GM12801 (cell line): ENCODE results near the gene CDCA8.

ENCODE experiments used
- TF ChIP-seq, protein P1 (sequence below): IDR thresholded peaks from one replicate; pipeline ENCODE4 v1.5.1; 2011; ENCODE audit warnings: control low read depth; ENCODE audit not compliant: insufficient read length; ENCODE audit errors: extremely low read depth

CDCA8 gene

GRCh38 chr1:37673920-37674319, 18.4 kb upstream of the CDCA8 start:
- TF ChIP-seq, protein P1, sequence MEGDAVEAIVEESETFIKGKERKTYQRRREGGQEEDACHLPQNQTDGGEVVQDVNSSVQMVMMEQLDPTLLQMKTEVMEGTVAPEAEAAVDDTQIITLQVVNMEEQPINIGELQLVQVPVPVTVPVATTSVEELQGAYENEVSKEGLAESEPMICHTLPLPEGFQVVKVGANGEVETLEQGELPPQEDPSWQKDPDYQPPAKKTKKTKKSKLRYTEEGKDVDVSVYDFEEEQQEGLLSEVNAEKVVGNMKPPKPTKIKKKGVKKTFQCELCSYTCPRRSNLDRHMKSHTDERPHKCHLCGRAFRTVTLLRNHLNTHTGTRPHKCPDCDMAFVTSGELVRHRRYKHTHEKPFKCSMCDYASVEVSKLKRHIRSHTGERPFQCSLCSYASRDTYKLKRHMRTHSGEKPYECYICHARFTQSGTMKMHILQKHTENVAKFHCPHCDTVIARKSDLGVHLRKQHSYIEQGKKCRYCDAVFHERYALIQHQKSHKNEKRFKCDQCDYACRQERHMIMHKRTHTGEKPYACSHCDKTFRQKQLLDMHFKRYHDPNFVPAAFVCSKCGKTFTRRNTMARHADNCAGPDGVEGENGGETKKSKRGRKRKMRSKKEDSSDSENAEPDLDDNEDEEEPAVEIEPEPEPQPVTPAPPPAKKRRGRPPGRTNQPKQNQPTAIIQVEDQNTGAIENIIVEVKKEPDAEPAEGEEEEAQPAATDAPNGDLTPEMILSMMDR: no peak

DNA sequence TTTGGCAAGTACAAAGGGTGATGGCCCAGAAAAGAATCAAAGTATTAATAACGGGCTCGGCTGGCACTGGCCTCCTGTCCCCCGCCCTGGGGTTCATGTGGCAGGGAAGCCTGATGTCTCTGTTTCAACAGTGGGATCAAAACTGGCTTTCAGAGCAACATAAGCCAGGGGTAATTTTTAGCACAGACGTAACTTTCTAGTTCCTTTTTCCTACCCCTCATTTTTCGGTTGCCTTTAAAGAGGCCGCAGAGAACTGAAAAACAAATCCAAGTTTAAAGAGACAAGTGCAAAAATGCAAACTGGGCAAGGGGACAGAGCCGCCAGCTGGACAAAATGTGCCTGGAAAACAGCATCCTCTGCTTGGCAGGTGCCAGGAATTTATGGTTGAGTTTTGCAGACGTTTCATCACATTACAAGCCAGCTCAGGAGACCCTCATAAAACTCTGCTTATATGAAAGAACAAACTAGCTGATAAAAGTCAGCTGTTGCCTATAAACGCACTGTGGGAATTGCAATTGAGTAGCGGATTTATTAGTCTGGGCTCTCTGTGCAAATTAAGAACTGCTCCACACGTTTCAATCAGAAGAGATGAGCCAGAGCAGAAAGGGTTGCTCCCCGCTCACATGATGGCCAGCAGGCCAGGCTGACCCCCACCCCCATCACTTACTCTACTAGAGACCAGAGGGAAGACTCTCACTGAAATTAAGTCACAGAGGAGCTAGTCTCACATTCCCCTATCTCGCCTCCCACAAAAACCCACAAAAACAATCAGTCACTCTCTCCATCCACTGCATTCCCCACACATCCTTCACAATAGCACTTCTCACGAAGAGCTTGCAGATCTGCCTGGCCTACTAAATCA, 15.8 kb upstream of the CDCA8 start:
- TF ChIP-seq, protein P1: no peak

- TF ChIP-seq, protein P1: no peak
These were observed 15.2 kb upstream of the CDCA8 start for GRCh38 chr1:37677143-37677439.

DNA sequence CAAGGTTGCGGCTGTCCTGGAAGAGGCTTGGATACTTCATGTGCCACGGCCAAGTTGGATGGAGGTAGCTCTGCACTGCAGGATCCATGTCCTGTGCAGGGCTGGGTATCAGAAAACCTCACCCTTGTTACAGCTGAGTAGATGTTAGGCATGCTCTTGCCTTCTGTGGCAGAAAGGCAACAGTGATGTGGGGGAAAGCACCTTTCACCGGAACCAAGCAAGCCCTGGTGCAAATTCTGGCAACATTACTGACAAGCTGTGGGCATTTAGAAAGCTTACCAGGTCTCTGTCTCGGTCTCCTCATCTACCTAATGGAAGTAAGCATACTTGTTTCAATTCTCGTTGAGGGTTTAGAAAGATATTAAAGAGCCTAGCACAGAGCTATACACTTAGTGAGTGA, 14.5 kb upstream of the CDCA8 start:
- TF ChIP-seq, protein P1: no peak

- TF ChIP-seq, protein P1: no peak
These were observed 11.4 kb upstream of the CDCA8 start for GRCh38 chr1:37680933-37681332.

- TF ChIP-seq, protein P1: no peak
These were observed 9.9 kb upstream of the CDCA8 start for GRCh38 chr1:37682334-37682987.

DNA sequence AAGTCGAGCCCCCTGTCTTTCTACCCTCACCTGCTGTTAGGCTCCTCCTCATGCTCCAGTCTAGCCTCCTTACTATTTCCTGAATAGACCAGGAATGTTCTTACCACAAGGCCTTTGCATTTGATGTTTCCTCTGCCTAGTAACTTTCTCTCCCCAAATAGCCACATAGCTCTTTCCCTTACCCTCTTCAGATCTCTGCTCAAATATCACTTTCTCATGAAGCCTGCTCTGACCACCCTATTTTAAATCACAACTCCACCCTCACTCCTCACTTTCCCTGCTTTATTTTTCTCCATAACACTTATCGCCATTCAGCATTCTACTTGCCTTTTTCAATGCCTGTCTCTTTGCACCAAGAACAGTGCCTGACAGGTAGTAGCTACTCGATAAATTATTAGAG, 6.6 kb upstream of the CDCA8 start:
- TF ChIP-seq, protein P1: no peak
